GM23338 (cell line): ENCODE data around the gene ETV5. TPM values are rescaled to one million over a fixed set of nuclear protein-coding genes. Genes with fewer than 3 reads are reported as not detected.

Experiments used
- ATAC-seq: fragments of 200-7000 bp; cut with Tn5 transposase; 3 replicates; pipeline ENCODE4 v1.9.1; 2020
- DNase-seq: peaks from one replicate; pipeline ENCODE4 v3.0.0-alpha.2; 2015; ENCODE audit warnings: low spot score
- H2AFZ ChIP-seq: fragments of 200-600 bp; sonication (generic); 2 replicates; pipeline ENCODE4 v1.8.0; 2016; ENCODE audit warnings: antibody characterized with exemption, mild to moderate bottlenecking, moderate library complexity
- H3F3A ChIP-seq: fragments of 200-600 bp; sonication (generic); replicated peaks from 2 replicates; pipeline ENCODE4 v1.8.0; 2017; ENCODE audit warnings: antibody characterized with exemption, mixed run types, low read depth
- H3K27ac ChIP-seq: fragments of 200-600 bp; sonication (generic); 2 replicates; pipeline ENCODE4 v1.6.1; 2016; ENCODE audit warnings: low read depth
- H3K27me3 ChIP-seq: fragments of 200-600 bp; sonication (generic); 2 replicates; pipeline ENCODE4 v1.8.0; 2016; ENCODE audit warnings: mild to moderate bottlenecking, mixed run types, moderate library complexity; ENCODE audit not compliant: insufficient read depth
- H3K36me3 ChIP-seq: fragments of 200-600 bp; sonication (generic); 2 replicates; pipeline ENCODE4 v1.8.0; 2016; ENCODE audit warnings: mild to moderate bottlenecking; ENCODE audit not compliant: insufficient read depth
- H3K4me1 ChIP-seq: fragments of 200-600 bp; sonication (generic); 2 replicates; pipeline ENCODE4 v1.8.0; 2016; ENCODE audit warnings: mild to moderate bottlenecking, moderate library complexity; ENCODE audit not compliant: insufficient read depth
- H3K4me2 ChIP-seq: fragments of 200-600 bp; sonication (generic); 2 replicates; pipeline ENCODE4 v1.7.1; 2017; ENCODE audit warnings: mixed run types
- H3K4me3 ChIP-seq: fragments of 200-600 bp; sonication (generic); 2 replicates; pipeline ENCODE4 v1.6.1; 2016; ENCODE audit warnings: mixed run types
- H3K79me2 ChIP-seq: fragments of 200-600 bp; sonication (generic); replicated peaks from 2 replicates; pipeline ENCODE4 v1.8.0; 2017; ENCODE audit warnings: mild to moderate bottlenecking; ENCODE audit not compliant: insufficient read depth
- H3K9me2 ChIP-seq: fragments of 200-600 bp; sonication (generic); 2 replicates; pipeline ENCODE4 v1.8.0; 2017; ENCODE audit not compliant: insufficient read depth
- H4K20me1 ChIP-seq: fragments of 200-600 bp; sonication (generic); replicated peaks from 2 replicates; pipeline ENCODE4 v1.8.0; 2017; ENCODE audit warnings: mild to moderate bottlenecking; ENCODE audit not compliant: insufficient read depth
- H3K27ac Mint-ChIP-seq: 2 replicates; pipeline ENCODE4 v1.8.0; 2020; ENCODE audit warnings: inconsistent platforms, mild to moderate bottlenecking, moderate library complexity, mixed read lengths
- H3K27me3 Mint-ChIP-seq: 3 replicates; pipeline ENCODE4 v1.8.0; 2022; ENCODE audit warnings: low read depth, mild to moderate bottlenecking, moderate library complexity, mixed read lengths, inconsistent platforms; ENCODE audit not compliant: insufficient read depth, poor library complexity
- H3K36me3 Mint-ChIP-seq: 3 replicates; pipeline ENCODE4 v1.8.0; 2021; ENCODE audit warnings: low read depth, mild to moderate bottlenecking, inconsistent platforms, moderate library complexity, mixed read lengths
- H3K4me1 Mint-ChIP-seq: 3 replicates; pipeline ENCODE4 v1.8.0; 2020; ENCODE audit warnings: mild to moderate bottlenecking, inconsistent platforms, mixed read lengths
- H3K4me3 Mint-ChIP-seq: 3 replicates; pipeline ENCODE4 v1.8.0; 2021; ENCODE audit warnings: moderate library complexity, mild to moderate bottlenecking, inconsistent platforms, mixed read lengths
- H3K9me3 Mint-ChIP-seq: 3 replicates; pipeline ENCODE4 v1.8.0; 2020; ENCODE audit warnings: moderate library complexity, mild to moderate bottlenecking, inconsistent platforms, mixed read lengths
- CREB1 ChIP-seq: fragments of 250-450 bp; sonication (Bioruptor Pico); IDR thresholded peaks from 2 replicates; pipeline ENCODE4 v1.5.0; 2020; ENCODE audit warnings: low read depth, mild to moderate bottlenecking, moderate library complexity
- CTCF ChIP-seq, 2 experiments: fragments of 200-600 bp in 1 of 2; sonication (generic) in 1 of 2; conservative IDR thresholded peaks; 2 replicates each; pipeline versions ENCODE4 v1.5.1 to v1.6.1; 2016 to 2017; ENCODE audit warnings: antibody characterized with exemption in 2 of 2, low read depth in 2 of 2, mild to moderate bottlenecking in 2 of 2, moderate library complexity in 1 of 2
- EZH2 ChIP-seq: fragments of 200-600 bp; sonication (generic); IDR thresholded peaks from one replicate; pipeline ENCODE4 v1.8.0; 2017; ENCODE audit warnings: antibody characterized with exemption, mild to moderate bottlenecking, low read depth; ENCODE audit not compliant: unreplicated experiment
- EZH2phosphoT487 ChIP-seq: fragments of 200-600 bp; sonication (generic); IDR thresholded peaks from one replicate; pipeline ENCODE4 v1.8.1; 2018; ENCODE audit warnings: antibody characterized with exemption; ENCODE audit not compliant: unreplicated experiment
- JUNB ChIP-seq: IDR thresholded peaks from one replicate; pipeline ENCODE4 v1.6.1; 2016; ENCODE audit warnings: antibody characterized with exemption; ENCODE audit not compliant: unreplicated experiment
- NANOG ChIP-seq: IDR thresholded peaks from 2 replicates; pipeline ENCODE4 v1.6.1; 2016; ENCODE audit warnings: antibody characterized with exemption, borderline replicate concordance
- POLR2AphosphoS5 ChIP-seq: IDR thresholded peaks from 2 replicates; pipeline ENCODE4 v1.6.1; 2016; ENCODE audit warnings: antibody characterized with exemption, low read depth
- REST ChIP-seq: IDR thresholded peaks from one replicate; pipeline ENCODE4 v1.6.1; 2018; ENCODE audit warnings: antibody characterized with exemption; ENCODE audit not compliant: unreplicated experiment
- ZNF114 ChIP-seq: fragments of 250-450 bp; sonication (Bioruptor Pico); IDR thresholded peaks from 2 replicates; pipeline ENCODE4 v1.5.0; 2020; ENCODE audit warnings: mild to moderate bottlenecking, moderate library complexity
- ZNF331 ChIP-seq: fragments of 250-450 bp; sonication (Bioruptor Pico); IDR thresholded peaks from 2 replicates; pipeline ENCODE4 v1.5.0; 2020; ENCODE audit warnings: low read depth, mild to moderate bottlenecking, moderate library complexity
- polyA plus RNA-seq: library from polyadenylated mRNA; unstranded; fragments of >200 nt; fragmentation: Nextera tagmentation; extraction: Ambion mirVana; gene quantifications from 2 replicates; pipeline ENCODE4 v1.2.1, GENCODE V29; 2016
- total RNA-seq: library from RNA; depleted of rRNA; stranded (reverse); fragments of >200 nt; shearing (Covaris generic); gene quantifications from 2 replicates; pipeline ENCODE4 v1.2.3, GENCODE V29; 2014
- TF ChIP-seq, protein P1 (sequence below): IDR thresholded peaks from 2 replicates; pipeline ENCODE4 v1.6.1; 2016; ENCODE audit warnings: antibody characterized with exemption
- TF ChIP-seq, protein P2 (sequence below): fragments of 250-450 bp; sonication (Bioruptor Pico); IDR thresholded peaks from 2 replicates; pipeline ENCODE4 v1.5.0; 2020; ENCODE audit warnings: mild to moderate bottlenecking, moderate library complexity

Gene ETV5
- total and polyA plus RNA-seq, 2 experiments from 2014 or later: 33.5 to 57.1 TPM

GRCh38 chr3:186068243-186068552 is 40.7 kb downstream of the ETV5 start:
- no peaks in the 10 kb centered on the region for H3K27me3 ChIP-seq
- no peak overlapping the region for H2AFZ ChIP-seq
- Mint-ChIP-seq H3K4me3 (no peak overlapping the region), H3K9me3 (no peaks in the 10 kb centered on the region), H3K27me3 (no peaks in the 10 kb centered on the region), H3K36me3 (peaks cover 44% of the 10 kb centered on the region), H3K27ac (no peak overlapping the region), H3K4me1 (no peaks in the 10 kb centered on the region)
- H3K36me3 ChIP-seq: peaks cover 23% of the 10 kb centered on the region
- TF ChIP-seq CTCF (conservative IDR thresholded peaks at IDR 0.05; ENCODE audit: low read depth in 2 of 2) (no peak), NANOG (no peak), EZH2 (no peak), ZNF114 (CRISPR knock-in tag) (no peak), POLR2AphosphoS5 (no peak), CREB1 (no peak), REST (no peak), JUNB (no peak), EZH2phosphoT487 (no peak), ZNF331 (CRISPR knock-in tag) (no peak)
- TF ChIP-seq, protein P1, sequence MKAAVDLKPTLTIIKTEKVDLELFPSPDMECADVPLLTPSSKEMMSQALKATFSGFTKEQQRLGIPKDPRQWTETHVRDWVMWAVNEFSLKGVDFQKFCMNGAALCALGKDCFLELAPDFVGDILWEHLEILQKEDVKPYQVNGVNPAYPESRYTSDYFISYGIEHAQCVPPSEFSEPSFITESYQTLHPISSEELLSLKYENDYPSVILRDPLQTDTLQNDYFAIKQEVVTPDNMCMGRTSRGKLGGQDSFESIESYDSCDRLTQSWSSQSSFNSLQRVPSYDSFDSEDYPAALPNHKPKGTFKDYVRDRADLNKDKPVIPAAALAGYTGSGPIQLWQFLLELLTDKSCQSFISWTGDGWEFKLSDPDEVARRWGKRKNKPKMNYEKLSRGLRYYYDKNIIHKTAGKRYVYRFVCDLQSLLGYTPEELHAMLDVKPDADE: no peak
- TF ChIP-seq, protein P2, sequence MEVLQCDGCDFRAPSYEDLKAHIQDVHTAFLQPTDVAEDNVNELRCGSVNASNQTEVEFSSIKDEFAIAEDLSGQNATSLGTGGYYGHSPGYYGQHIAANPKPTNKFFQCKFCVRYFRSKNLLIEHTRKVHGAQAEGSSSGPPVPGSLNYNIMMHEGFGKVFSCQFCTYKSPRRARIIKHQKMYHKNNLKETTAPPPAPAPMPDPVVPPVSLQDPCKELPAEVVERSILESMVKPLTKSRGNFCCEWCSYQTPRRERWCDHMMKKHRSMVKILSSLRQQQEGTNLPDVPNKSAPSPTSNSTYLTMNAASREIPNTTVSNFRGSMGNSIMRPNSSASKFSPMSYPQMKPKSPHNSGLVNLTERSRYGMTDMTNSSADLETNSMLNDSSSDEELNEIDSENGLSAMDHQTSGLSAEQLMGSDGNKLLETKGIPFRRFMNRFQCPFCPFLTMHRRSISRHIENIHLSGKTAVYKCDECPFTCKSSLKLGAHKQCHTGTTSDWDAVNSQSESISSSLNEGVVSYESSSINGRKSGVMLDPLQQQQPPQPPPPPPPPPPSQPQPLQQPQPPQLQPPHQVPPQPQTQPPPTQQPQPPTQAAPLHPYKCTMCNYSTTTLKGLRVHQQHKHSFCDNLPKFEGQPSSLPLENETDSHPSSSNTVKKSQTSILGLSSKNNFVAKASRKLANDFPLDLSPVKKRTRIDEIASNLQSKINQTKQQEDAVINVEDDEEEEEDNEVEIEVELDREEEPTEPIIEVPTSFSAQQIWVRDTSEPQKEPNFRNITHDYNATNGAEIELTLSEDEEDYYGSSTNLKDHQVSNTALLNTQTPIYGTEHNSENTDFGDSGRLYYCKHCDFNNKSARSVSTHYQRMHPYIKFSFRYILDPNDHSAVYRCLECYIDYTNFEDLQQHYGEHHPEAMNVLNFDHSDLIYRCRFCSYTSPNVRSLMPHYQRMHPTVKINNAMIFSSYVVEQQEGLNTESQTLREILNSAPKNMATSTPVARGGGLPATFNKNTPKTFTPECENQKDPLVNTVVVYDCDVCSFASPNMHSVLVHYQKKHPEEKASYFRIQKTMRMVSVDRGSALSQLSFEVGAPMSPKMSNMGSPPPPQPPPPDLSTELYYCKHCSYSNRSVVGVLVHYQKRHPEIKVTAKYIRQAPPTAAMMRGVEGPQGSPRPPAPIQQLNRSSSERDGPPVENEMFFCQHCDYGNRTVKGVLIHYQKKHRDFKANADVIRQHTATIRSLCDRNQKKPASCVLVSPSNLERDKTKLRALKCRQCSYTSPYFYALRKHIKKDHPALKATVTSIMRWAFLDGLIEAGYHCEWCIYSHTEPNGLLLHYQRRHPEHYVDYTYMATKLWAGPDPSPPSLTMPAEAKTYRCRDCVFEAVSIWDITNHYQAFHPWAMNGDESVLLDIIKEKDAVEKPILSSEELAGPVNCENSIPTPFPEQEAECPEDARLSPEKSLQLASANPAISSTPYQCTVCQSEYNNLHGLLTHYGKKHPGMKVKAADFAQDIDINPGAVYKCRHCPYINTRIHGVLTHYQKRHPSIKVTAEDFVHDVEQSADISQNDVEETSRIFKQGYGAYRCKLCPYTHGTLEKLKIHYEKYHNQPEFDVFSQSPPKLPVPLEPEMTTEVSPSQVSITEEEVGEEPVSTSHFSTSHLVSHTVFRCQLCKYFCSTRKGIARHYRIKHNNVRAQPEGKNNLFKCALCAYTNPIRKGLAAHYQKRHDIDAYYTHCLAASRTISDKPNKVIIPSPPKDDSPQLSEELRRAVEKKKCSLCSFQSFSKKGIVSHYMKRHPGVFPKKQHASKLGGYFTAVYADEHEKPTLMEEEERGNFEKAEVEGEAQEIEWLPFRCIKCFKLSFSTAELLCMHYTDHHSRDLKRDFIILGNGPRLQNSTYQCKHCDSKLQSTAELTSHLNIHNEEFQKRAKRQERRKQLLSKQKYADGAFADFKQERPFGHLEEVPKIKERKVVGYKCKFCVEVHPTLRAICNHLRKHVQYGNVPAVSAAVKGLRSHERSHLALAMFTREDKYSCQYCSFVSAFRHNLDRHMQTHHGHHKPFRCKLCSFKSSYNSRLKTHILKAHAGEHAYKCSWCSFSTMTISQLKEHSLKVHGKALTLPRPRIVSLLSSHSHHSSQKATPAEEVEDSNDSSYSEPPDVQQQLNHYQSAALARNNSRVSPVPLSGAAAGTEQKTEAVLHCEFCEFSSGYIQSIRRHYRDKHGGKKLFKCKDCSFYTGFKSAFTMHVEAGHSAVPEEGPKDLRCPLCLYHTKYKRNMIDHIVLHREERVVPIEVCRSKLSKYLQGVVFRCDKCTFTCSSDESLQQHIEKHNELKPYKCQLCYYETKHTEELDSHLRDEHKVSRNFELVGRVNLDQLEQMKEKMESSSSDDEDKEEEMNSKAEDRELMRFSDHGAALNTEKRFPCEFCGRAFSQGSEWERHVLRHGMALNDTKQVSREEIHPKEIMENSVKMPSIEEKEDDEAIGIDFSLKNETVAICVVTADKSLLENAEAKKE (CRISPR knock-in tag): no peak
- no peak overlapping the region for H3K27ac ChIP-seq
- peaks cover 20% of the 10 kb centered on the region for H3K79me2 ChIP-seq
- H3K4me2 ChIP-seq: no peak overlapping the region
- no peaks in the 10 kb centered on the region for H3F3A ChIP-seq
- DNase-seq (no peak), ATAC-seq (no peak)
- H3K4me1 ChIP-seq: no peaks in the 10 kb centered on the region
- H3K4me3 ChIP-seq: no peak overlapping the region
- H3K9me2 ChIP-seq: no peaks in the 10 kb centered on the region
- H4K20me1 ChIP-seq: no peaks in the 10 kb centered on the region; the same call in 1 of the 2 replicates
